Measurements from ENCODE around the gene ARHGEF38.
"Not testable (repeated sequence)": the region's sequence is repeated elsewhere in the genome, so short reads cannot be mapped to it uniquely, and the experiment has no call there.

ARHGEF38 gene

DNA sequence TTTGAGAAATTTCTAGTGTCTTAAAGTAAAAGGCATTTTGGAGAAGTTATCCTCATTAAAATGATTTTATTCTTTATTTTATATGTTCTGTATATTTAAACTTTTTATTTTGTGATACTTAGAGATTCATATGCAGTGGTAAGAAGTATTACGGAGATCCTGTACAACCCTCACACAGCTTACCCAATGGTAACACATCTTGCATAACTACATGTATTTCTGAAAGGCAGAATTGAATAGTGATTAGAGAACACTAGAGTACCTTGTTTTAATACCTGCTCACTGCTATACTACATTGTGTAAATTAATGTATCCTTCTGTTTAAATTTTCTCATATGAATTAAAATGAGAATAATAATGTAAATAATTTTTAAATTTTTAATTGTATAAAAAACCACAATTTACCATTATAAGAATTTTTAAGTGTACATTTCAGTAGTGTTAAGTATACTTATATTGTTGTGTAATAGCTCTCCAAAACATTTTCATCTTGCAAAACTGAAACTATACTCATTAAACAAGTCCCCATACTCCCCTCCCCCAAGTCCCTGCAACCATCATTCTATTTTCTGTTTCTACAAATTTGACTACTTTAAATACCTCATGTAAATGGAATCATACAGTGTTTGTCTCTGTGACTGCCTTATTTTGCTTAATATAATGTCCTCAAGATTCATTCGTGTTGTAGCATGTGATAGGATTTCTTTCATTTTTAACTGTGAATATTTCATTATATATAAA is 110.7 kb downstream of the ARHGEF38 start:
- H3K9me3 Mint-ChIP-seq = no peaks in the 10 kb centered on the region
- no peak overlapping the region for H3K27ac Mint-ChIP-seq
- no peaks in the 10 kb centered on the region for H3K27me3 Mint-ChIP-seq (ENCODE audit: low read depth)
- H3K4me1 Mint-ChIP-seq (ENCODE audit: low read depth) = peaks cover 2% of the 10 kb centered on the region
- no peak for DNase-seq (ENCODE audit: low spot score)
- H3K36me3 Mint-ChIP-seq (ENCODE audit: low read depth) = no peaks in the 10 kb centered on the region
- no peak overlapping the region for H3K4me3 Mint-ChIP-seq

DNA sequence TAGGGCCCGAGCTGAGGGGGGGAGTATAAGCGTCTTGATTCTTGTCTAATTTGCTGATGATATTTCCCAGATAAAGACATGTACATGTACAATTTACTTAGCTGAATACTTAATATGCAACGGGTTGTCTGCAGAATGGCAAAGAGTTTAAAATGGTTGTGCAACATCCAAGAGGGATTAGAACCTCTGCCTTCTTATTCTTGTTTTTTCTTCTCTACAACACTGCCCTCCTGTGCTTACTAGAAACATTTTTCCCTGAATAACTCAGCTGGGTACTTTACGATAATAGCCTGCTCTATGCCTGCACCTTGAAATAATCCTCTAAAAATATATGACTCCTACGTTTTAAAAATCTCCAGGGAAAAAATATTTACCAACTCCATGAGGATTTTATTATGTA is 114.3 kb downstream of the ARHGEF38 start:
- no peaks in the 10 kb centered on the region for H3K27me3 Mint-ChIP-seq (ENCODE audit: low read depth)
- H3K4me3 Mint-ChIP-seq = no peak overlapping the region
- no peak overlapping the region for H3K27ac Mint-ChIP-seq
- DNase-seq (ENCODE audit: low spot score) = no peak
- no peaks in the 10 kb centered on the region for H3K9me3 Mint-ChIP-seq
- no peaks in the 10 kb centered on the region for H3K36me3 Mint-ChIP-seq (ENCODE audit: low read depth)
- peaks cover 2% of the 10 kb centered on the region for H3K4me1 Mint-ChIP-seq (ENCODE audit: low read depth)

DNA sequence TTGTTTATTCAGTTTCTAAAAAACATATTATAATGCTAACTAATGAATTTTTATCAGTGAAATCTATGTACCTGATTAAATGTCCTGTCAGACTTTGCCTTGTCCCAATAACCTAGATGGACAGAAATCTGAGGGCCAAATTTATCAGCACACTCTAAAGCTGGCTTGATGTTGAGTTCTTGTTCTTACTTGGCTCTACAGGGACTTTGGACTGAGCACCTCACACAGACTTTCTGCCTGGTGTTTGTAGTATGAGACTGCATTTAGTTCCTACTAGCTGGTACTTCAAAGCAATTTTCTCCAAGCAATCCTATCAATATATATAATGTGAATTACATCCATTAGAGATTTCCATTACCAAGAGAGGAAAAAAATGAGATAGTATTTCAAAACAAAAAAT is 118.3 kb downstream of the ARHGEF38 start:
- Mint-ChIP-seq H3K36me3 (ENCODE audit: low read depth) (no peaks in the 10 kb centered on the region), H3K4me1 (ENCODE audit: low read depth) (no peaks in the 10 kb centered on the region), H3K27me3 (ENCODE audit: low read depth) (peaks cover 9% of the 10 kb centered on the region), H3K4me3 (no peak overlapping the region), H3K9me3 (no peaks in the 10 kb centered on the region), H3K27ac (no peak overlapping the region)
- no peak for DNase-seq (ENCODE audit: low spot score)

DNA sequence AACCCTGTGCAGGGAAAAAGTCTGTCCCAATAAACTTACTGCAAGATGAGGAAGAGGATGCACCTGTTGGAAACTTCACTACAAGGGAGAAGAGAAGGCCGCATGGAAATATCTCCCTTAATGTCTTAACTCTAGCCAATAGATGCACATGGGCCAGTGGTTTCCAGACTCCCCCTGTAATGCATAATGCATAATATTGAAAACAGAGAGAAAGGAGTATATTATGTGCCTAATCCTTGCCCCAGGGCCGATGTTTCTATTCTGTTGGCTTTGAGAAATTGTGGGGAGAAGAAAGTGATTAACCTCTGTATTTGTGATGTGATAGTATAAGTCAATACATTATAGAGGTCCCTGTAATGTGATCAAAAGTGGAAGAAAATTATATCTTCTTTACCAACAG is 118.9 kb downstream of the ARHGEF38 start:
- no peaks in the 10 kb centered on the region for H3K9me3 Mint-ChIP-seq
- H3K27ac Mint-ChIP-seq = no peak overlapping the region
- no peaks in the 10 kb centered on the region for H3K36me3 Mint-ChIP-seq (ENCODE audit: low read depth)

DNA sequence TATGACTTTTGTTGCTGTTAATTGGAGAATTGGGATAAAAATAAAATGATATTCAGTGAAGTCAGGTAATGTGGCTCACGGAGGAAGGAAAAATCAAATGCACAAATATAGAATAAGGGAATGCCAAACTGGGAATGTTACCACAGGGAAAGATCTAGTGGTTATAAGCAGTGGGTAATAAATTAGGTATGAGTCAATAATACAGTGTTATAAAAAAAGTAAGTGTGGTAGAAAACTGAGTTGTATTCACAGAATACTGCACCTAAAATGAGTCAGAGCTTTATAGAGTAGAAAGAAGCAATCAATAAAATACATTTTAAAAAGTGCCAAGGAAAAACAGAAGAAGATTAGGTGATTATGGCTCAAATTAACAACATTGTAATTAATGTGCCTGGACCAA is 121.6 kb downstream of the ARHGEF38 start:
- Mint-ChIP-seq H3K4me1 (ENCODE audit: low read depth) (no peaks in the 10 kb centered on the region), H3K27ac (no peak overlapping the region), H3K27me3 (ENCODE audit: low read depth) (peaks cover 15% of the 10 kb centered on the region), H3K36me3 (ENCODE audit: low read depth) (no peaks in the 10 kb centered on the region), H3K9me3 (no peaks in the 10 kb centered on the region), H3K4me3 (no peak overlapping the region)
- DNase-seq (ENCODE audit: low spot score) = no peak

More for the DNA sequence above, 118.9 kb downstream of the ARHGEF38 start:
- no peak for DNase-seq (ENCODE audit: low spot score)
- H3K4me1 Mint-ChIP-seq (ENCODE audit: low read depth) = no peaks in the 10 kb centered on the region
- peaks cover 12% of the 10 kb centered on the region for H3K27me3 Mint-ChIP-seq (ENCODE audit: low read depth)
- no peak overlapping the region for H3K4me3 Mint-ChIP-seq

DNA sequence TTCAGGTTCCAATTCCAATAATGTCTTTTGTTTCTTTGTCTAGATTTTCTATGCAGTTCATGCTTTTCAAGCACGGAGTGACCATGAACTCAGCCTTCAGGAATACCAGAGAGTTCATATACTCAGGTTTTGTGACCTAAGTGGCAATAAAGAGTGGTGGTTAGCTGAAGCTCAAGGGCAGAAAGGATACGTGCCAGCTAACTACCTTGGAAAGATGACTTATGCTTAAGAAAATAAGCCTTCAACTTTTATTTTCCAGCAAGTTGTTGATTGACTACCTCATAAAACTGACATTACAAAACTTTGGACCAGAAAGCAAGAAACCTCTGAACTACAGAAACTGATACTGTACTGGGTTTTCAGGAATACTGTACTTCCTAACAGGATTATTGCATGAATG is 125.3 kb downstream of the ARHGEF38 start:
- no peaks in the 10 kb centered on the region for H3K4me1 Mint-ChIP-seq (ENCODE audit: low read depth)
- H3K4me3 Mint-ChIP-seq = no peak overlapping the region
- peaks cover 11% of the 10 kb centered on the region for H3K27me3 Mint-ChIP-seq (ENCODE audit: low read depth)
- H3K9me3 Mint-ChIP-seq = no peaks in the 10 kb centered on the region
- H3K27ac Mint-ChIP-seq = no peak overlapping the region
- no peak for DNase-seq (ENCODE audit: low spot score)
- no peaks in the 10 kb centered on the region for H3K36me3 Mint-ChIP-seq (ENCODE audit: low read depth)

DNA sequence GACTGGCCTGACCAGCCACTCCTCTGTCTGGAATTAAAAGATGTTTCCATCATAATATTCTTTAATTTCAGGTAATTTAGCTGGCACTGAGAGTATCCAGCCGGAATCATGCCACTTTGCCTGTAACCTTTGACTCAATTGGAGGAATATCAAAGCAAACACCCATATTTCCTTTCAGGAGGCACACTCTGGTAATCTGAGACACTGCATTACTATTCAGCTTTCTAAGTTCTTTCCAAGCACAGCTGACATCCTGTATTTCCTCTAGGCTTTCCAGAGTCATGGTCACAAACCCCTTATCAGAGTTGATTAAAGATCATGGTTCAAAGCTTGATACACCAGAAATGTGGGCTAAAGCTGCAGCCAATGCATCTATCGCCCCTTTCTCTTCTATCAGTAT is 126.8 kb downstream of the ARHGEF38 start:
- H3K27ac Mint-ChIP-seq = no peak overlapping the region
- H3K4me1 Mint-ChIP-seq (ENCODE audit: low read depth) = no peaks in the 10 kb centered on the region
- no peaks in the 10 kb centered on the region for H3K9me3 Mint-ChIP-seq
- H3K4me3 Mint-ChIP-seq = no peak overlapping the region
- peaks cover 6% of the 10 kb centered on the region for H3K27me3 Mint-ChIP-seq (ENCODE audit: low read depth)
- H3K36me3 Mint-ChIP-seq (ENCODE audit: low read depth) = peaks cover 3% of the 10 kb centered on the region
- no peak for DNase-seq (ENCODE audit: low spot score)

DNA sequence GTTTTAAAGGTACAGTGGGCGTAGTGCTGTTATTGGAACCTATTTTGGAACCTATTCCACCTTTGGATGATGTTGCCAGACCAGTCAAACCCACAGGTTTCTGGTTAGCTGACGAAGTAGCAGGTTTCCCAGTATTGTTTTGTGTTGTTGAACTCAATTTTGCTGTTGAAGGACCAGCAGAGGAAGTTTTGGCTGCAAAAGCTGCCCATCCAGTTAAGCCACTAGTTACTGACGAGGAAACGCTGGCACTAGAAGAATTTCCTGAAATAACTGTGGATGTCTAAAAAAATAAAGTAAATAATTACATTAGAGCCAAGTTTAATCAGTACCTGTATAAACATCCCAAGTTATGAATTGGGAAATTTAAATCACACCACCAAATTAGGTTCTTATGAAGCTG is 130.6 kb downstream of the ARHGEF38 start:
- Mint-ChIP-seq H3K27ac (no peak overlapping the region), H3K27me3 (ENCODE audit: low read depth) (no peaks in the 10 kb centered on the region)
- no peak for DNase-seq (ENCODE audit: low spot score)

DNA sequence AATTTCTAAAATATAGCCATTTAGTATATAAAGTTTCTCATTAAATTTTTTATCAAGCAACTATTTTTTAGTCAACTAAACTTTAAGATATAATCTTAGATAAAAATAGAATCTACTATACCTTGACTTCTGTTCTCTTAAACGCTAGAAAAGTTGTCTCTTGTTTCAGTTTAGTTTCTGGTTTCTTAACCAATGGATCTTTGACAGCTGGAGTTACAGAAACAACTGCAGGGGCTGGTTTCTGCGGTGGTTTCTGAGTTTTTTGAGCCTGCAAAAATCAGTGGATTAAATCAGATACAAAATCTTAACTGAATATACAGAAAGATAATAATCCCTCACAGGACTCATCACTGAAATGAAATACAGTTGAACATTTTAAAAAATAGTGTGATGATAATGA is 134.2 kb downstream of the ARHGEF38 start:
- no peak overlapping the region for H3K27ac Mint-ChIP-seq
- no peaks in the 10 kb centered on the region for H3K4me1 Mint-ChIP-seq (ENCODE audit: low read depth)
- no peak for DNase-seq (ENCODE audit: low spot score)
- H3K4me3 Mint-ChIP-seq = no peak overlapping the region
- no peaks in the 10 kb centered on the region for H3K27me3 Mint-ChIP-seq (ENCODE audit: low read depth)
- H3K36me3 Mint-ChIP-seq (ENCODE audit: low read depth) = peaks cover 17% of the 10 kb centered on the region
- H3K9me3 Mint-ChIP-seq = no peaks in the 10 kb centered on the region

More for the DNA sequence above, 130.6 kb downstream of the ARHGEF38 start:
- Mint-ChIP-seq H3K4me1 (ENCODE audit: low read depth) (no peaks in the 10 kb centered on the region), H3K36me3 (ENCODE audit: low read depth) (peaks cover 8% of the 10 kb centered on the region), H3K9me3 (no peaks in the 10 kb centered on the region), H3K4me3 (no peak overlapping the region)

DNA sequence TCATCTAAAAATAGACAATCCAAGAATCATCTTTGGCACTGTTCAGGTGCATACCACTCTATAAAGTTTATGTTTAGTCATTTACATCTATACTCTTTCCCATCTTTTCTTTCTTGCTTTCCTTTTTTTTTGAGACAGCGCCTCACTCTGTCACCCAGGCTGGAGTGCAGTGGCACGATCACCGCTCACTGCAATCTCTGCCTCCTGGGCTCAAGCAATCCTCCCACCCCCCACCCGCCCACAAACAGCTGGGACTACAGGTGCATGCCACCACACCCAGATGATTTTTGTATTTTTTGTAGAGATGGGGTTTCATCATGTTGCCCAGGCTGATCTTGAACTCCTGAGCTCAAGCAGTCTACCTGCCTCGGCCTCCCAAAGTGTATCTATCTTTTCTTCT is 142.4 kb downstream of the ARHGEF38 start:
- H3K36me3 Mint-ChIP-seq (ENCODE audit: low read depth) = peaks cover 24% of the 10 kb centered on the region
- not testable (repeated sequence) for H3K27ac Mint-ChIP-seq; DNase-seq (ENCODE audit: low spot score); H3K4me1 Mint-ChIP-seq (ENCODE audit: low read depth); H3K27me3 Mint-ChIP-seq (ENCODE audit: low read depth); H3K9me3 Mint-ChIP-seq; H3K4me3 Mint-ChIP-seq

DNA sequence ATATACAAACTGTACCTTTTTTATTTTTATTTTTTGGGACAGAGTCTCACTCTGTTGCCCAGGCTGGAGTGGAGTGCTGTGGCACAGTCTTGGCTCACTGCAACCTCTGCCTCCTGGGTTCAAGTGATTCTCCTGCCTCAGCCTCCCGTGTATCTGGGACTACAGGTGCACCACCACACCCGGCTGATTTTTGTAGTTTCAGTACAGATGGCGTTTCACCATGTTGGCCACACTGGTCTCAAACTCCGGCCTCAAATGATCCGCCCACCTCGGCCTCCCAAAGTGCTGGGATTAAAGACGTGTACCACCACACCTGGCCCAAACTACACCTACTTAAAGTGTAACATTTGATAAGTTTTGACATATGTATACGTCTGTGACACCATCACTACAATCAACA is 143.4 kb downstream of the ARHGEF38 start:
- H3K27ac Mint-ChIP-seq; DNase-seq (ENCODE audit: low spot score); H3K4me1 Mint-ChIP-seq (ENCODE audit: low read depth); H3K27me3 Mint-ChIP-seq (ENCODE audit: low read depth); H3K9me3 Mint-ChIP-seq; H3K4me3 Mint-ChIP-seq: not testable (repeated sequence)
- peaks cover 24% of the 10 kb centered on the region for H3K36me3 Mint-ChIP-seq (ENCODE audit: low read depth)

DNA sequence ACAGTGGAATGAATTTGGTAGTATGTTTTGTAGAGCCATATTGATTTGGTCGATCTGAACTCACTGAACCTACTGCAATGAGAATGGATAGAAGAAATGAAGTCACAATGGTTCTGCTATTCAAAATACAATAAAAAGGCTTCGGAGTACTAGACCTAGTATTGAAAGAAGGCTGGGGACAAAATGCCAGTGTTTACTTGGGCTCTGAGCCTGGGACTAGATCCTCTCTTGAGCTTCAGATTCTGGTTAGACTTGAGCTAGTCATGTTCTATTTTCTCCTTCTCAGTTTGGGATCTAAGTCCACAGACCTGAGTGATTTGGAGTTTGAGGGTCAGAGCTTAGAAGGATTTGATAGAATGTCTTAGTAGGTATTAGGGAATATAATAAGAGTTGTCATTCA is 146.2 kb downstream of the ARHGEF38 start:
- peaks cover 16% of the 10 kb centered on the region for H3K36me3 Mint-ChIP-seq (ENCODE audit: low read depth)
- no peak overlapping the region for H3K27ac Mint-ChIP-seq

DNA sequence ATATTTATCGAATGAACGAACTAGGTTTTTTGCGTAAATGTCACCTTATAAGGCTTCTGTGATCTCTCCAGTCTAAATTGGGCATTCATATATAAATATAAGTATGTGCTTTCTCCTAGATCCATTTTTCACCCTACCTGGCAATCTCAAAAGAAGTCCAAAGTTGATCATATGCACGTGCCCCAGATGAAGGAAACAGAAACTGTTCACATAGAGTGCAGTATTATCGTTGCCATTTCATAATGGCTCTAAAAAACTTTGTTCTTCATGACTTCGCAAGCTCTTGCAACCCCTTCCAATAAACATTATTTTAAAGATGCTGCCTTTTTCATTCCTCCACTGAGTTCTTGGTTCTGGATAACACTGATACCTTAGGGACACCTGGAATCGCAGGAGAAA is 155.4 kb downstream of the ARHGEF38 start:
- Mint-ChIP-seq H3K4me1 (ENCODE audit: low read depth) (peaks cover 21% of the 10 kb centered on the region), H3K36me3 (ENCODE audit: low read depth) (peaks cover 2% of the 10 kb centered on the region), H3K4me3 (peak overlapping the region; percentile 99), H3K9me3 (no peaks in the 10 kb centered on the region), H3K27ac (peak overlapping the region; percentile 96), H3K27me3 (ENCODE audit: low read depth) (no peaks in the 10 kb centered on the region)
- no peak for DNase-seq (ENCODE audit: low spot score)

More for the DNA sequence above, 146.2 kb downstream of the ARHGEF38 start:
- Mint-ChIP-seq H3K27me3 (ENCODE audit: low read depth) (no peaks in the 10 kb centered on the region), H3K9me3 (no peaks in the 10 kb centered on the region), H3K4me1 (ENCODE audit: low read depth) (no peaks in the 10 kb centered on the region), H3K4me3 (no peak overlapping the region)
- no peak for DNase-seq (ENCODE audit: low spot score)

DNA sequence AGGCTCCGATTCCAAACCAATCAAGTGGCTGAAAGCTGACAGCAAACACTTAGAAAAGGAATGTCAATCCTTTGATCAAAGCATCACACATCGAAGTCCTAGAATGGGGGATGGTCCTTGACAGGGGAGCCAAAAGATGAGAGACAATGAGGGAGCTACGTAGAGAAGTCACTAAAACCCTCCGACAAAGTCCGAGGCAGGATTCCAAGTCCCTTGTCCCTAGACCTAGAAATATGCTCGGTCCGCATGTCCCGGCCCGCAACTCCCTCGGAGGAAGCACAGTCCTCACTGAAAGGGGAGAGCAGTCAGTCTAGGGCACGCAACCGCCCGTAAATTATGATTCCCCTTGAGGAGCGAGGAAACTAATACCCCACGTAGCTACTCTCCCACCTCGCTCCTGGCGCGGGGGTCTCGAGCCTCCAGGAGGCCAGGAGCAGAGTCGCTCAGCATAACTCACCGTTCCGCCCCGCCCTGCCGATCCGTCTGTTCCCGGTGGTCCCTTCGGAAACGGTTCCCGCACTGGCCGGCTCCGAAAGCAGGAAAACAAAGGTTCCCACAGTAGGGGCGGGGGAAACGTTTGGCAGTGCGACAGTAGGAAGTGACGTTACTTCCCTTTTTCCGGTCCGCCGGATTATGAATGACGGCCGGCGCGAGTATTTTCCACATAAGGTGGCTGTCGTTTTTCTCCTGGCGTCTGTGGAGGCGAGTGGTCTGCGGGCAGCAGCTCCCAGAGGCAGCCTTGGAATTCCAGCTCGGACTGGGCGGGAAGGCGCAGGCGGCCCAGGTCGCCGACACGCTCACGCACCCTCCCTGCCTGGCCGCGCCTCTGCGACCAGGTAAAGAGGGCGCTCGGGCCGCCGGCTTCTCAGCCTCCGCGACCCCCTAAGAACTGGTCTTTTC is 156.0 kb downstream of the ARHGEF38 start, which contains the start of the genes GSTCD and INTS12:
Gene GSTCD (plus strand): TSS at position 604 of the 900 bp plus-strand sequence. CDS start 8,830 bp downstream, outside the sequence.
Gene INTS12 (minus strand): TSS at position 509 of the 900 bp plus-strand sequence. CDS start 8,684 bp downstream, outside the sequence.
- peak within 1 kb of the TSS; percentile 96 for H3K27ac Mint-ChIP-seq
- peaks cover 2% of the 10 kb centered on the region for H3K36me3 Mint-ChIP-seq (ENCODE audit: low read depth)
- DNase-seq (ENCODE audit: low spot score) = peak; percentile 84
- H3K4me1 Mint-ChIP-seq (ENCODE audit: low read depth) = peaks cover 21% of the 10 kb centered on the region
- H3K4me3 Mint-ChIP-seq = peak within 1 kb of the TSS; percentile 99
- H3K27me3 Mint-ChIP-seq (ENCODE audit: low read depth) = no peaks in the 10 kb centered on the region
- no peaks in the 10 kb centered on the region for H3K9me3 Mint-ChIP-seq
